SK-N-SH (cell line): ENCODE data around the gene EIPR1. TPM values are rescaled to one million over a fixed set of nuclear protein-coding genes. Genes with fewer than 3 reads are reported as not detected.

ENCODE experiments used
- CTCF ChIA-PET: fragments of 300-600, 350-600 bp; formaldehyde crosslinking; extraction: SDS; loops from one replicate; lab custom pipeline; 2021; lab: Yijun Ruan, JAX
- POLR2A ChIA-PET: fragments of 350-600 bp; sonication (Branson Sonifier 250); formaldehyde crosslinking; extraction: SDS; loops from one replicate; lab custom pipeline; 2020; ENCODE audit warnings: antibody characterized with exemption, inconsistent platforms; lab: Yijun Ruan, JAX
- DNase-seq: peaks from one replicate; pipeline ENCODE4 v3.0.0; 2012
- H2AFZ ChIP-seq: fragments of 200-600 bp; sonication (generic); 2 replicates; pipeline ENCODE4 v1.8.1; 2016; ENCODE audit warnings: antibody characterized with exemption, mild to moderate bottlenecking, low read depth
- H3F3A ChIP-seq: fragments of 200-600 bp; sonication (generic); replicated peaks from 2 replicates; pipeline ENCODE3; 2016; ENCODE audit warnings: antibody characterized with exemption, mild to moderate bottlenecking; ENCODE audit not compliant: insufficient read depth
- H3K27ac ChIP-seq, 2 experiments: fragments of 200-500 bp in 1 of 2; fragments of 200-600 bp in 1 of 2; sonication (Bioruptor generic) in 1 of 2; sonication (generic), shearing (Covaris generic) in 1 of 2; 2 replicates each; pipeline versions ENCODE4 v1.5.1 to v1.6.1; 2014 to 2016; ENCODE audit warnings: low read depth in 2 of 2, inconsistent platforms in 1 of 2, low read length in 1 of 2, mild to moderate bottlenecking in 1 of 2, mixed read lengths in 1 of 2
- H3K27me3 ChIP-seq: fragments of 200-600 bp; sonication (generic), shearing (Covaris generic); 2 replicates; pipeline ENCODE4 v1.6.1; 2016; ENCODE audit warnings: mixed run types; ENCODE audit not compliant: insufficient read depth
- H3K36me3 ChIP-seq, 2 experiments: fragments of 200-500 bp in 1 of 2; fragments of 200-600 bp in 1 of 2; sonication (Bioruptor generic) in 1 of 2; sonication (generic) in 1 of 2; replicated peaks in 1 of 2; 2 replicates each; pipeline versions ENCODE3 to v1.5.1; 2014 to 2016; ENCODE audit warnings: low read length in 1 of 2, mild to moderate bottlenecking in 1 of 2; ENCODE audit not compliant: insufficient read depth in 2 of 2, control insufficient read depth in 1 of 2
- H3K4me1 ChIP-seq, 2 experiments: fragments of 200-500 bp in 1 of 2; fragments of 200-600 bp in 1 of 2; sonication (Bioruptor generic) in 1 of 2; sonication (generic), shearing (Covaris generic) in 1 of 2; 2 replicates each; pipeline versions ENCODE4 v1.5.1 to v1.6.1; 2014 to 2016; ENCODE audit warnings: low read depth in 1 of 2, low read length in 1 of 2, mixed run types in 1 of 2; ENCODE audit not compliant: insufficient read depth in 2 of 2, control insufficient read depth in 1 of 2
- H3K4me2 ChIP-seq: fragments of 200-600 bp; sonication (generic), shearing (Covaris generic); 2 replicates; pipeline ENCODE4 v1.6.1; 2017; ENCODE audit warnings: mixed run types
- H3K4me3 ChIP-seq, 2 experiments: fragments of 200-500 bp in 1 of 2; fragments of 200-600 bp in 1 of 2; sonication (Bioruptor generic) in 1 of 2; sonication (generic), shearing (Covaris generic) in 1 of 2; 2 replicates each; pipeline versions ENCODE4 v1.5.1 to v1.8.1; 2014 to 2016; ENCODE audit warnings: low read depth in 2 of 2, inconsistent platforms in 1 of 2, low read length in 1 of 2, mild to moderate bottlenecking in 1 of 2, mixed read lengths in 1 of 2, moderate library complexity in 1 of 2
- H3K79me2 ChIP-seq: fragments of 200-600 bp; sonication (generic); 2 replicates; pipeline ENCODE4 v1.8.1; 2017; ENCODE audit warnings: mild to moderate bottlenecking; ENCODE audit not compliant: insufficient read depth
- H3K9ac ChIP-seq: fragments of 200-600 bp; sonication (generic); 2 replicates; pipeline ENCODE4 v1.6.1; 2017; ENCODE audit warnings: mixed run types
- H3K9me2 ChIP-seq: fragments of 200-600 bp; sonication (generic); 2 replicates; pipeline ENCODE4 v1.6.1; 2017; ENCODE audit warnings: mixed run types
- H3K9me3 ChIP-seq: fragments of 200-600 bp; sonication (generic); 2 replicates; pipeline ENCODE4 v1.6.1; 2017; ENCODE audit warnings: mixed run types, mild to moderate bottlenecking, moderate library complexity
- H4K20me1 ChIP-seq: fragments of 200-600 bp; sonication (generic); 2 replicates; pipeline ENCODE4 v1.6.1; 2017; ENCODE audit warnings: mild to moderate bottlenecking, mixed run types; ENCODE audit not compliant: insufficient read depth
- CTCF ChIP-seq: fragments of 200-600 bp; sonication (generic); IDR thresholded peaks from 2 replicates; pipeline ENCODE4 v1.6.1; 2017; ENCODE audit warnings: antibody characterized with exemption, mild to moderate bottlenecking, moderate library complexity
- EP300 ChIP-seq, 2 experiments: IDR thresholded peaks; 2 replicates each; pipeline versions ENCODE4 v1.4.0 to v1.6.1; 2012; ENCODE audit warnings: borderline replicate concordance in 1 of 2, low read depth in 1 of 2, low read length in 1 of 2
- FOSL2 ChIP-seq: IDR thresholded peaks from 2 replicates; pipeline ENCODE4 v1.4.0; 2012; ENCODE audit warnings: low read depth, mild to moderate bottlenecking, moderate library complexity, borderline replicate concordance
- GATA2 ChIP-seq: sonication (generic); formaldehyde crosslinking; IDR thresholded peaks from 2 replicates; pipeline ENCODE4 v1.5.0; 2020; ENCODE audit warnings: mild to moderate bottlenecking, missing genetic modification reagents
- JUND ChIP-seq: IDR thresholded peaks from 2 replicates; pipeline ENCODE4 v1.4.0; 2012
- MEF2A ChIP-seq: IDR thresholded peaks from 2 replicates; pipeline ENCODE4 v1.4.0; 2012; ENCODE audit warnings: low read depth, borderline replicate concordance
- MXI1 ChIP-seq: IDR thresholded peaks from 2 replicates; pipeline ENCODE4 v1.6.1; 2012; ENCODE audit warnings: mild to moderate bottlenecking, low read depth, low read length, improper control_type of control experiment
- POLR2AphosphoS5 ChIP-seq: IDR thresholded peaks from 2 replicates; pipeline ENCODE4 v1.6.1; 2012; ENCODE audit warnings: low read depth, low read length
- RAD21 ChIP-seq: IDR thresholded peaks from 2 replicates; pipeline ENCODE4 v1.6.1; 2012; ENCODE audit warnings: mild to moderate bottlenecking, low read length
- RXRA ChIP-seq: IDR thresholded peaks from 2 replicates; pipeline ENCODE4 v1.4.0; 2012; ENCODE audit warnings: low read depth, mild to moderate bottlenecking, borderline replicate concordance
- SIN3A ChIP-seq: IDR thresholded peaks from 2 replicates; pipeline ENCODE4 v1.6.1; 2012; ENCODE audit warnings: low read depth, mild to moderate bottlenecking, low read length, moderate library complexity, borderline replicate concordance
- SMC3 ChIP-seq: IDR thresholded peaks from 2 replicates; pipeline ENCODE4 v1.6.1; 2012; ENCODE audit warnings: low read depth, low read length, improper control_type of control experiment
- TAF1 ChIP-seq: IDR thresholded peaks from 2 replicates; pipeline ENCODE4 v1.6.1; 2012; ENCODE audit warnings: low read depth, mild to moderate bottlenecking, low read length, moderate library complexity, borderline replicate concordance
- YY1 ChIP-seq: IDR thresholded peaks from 2 replicates; pipeline ENCODE4 v1.4.0; 2012; ENCODE audit warnings: low read depth, mild to moderate bottlenecking
- WGBS: methylation state at CpG from one replicate; pipeline ENCODE4 v1.1.6; 2017; ENCODE audit warnings: low lambda C conversion rate; 5-methylcytosine and 5-hydroxymethylcytosine counted together
- polyA plus RNA-seq, 3 experiments: library from polyadenylated mRNA; depleted of rRNA; stranded (reverse); fragments of >200 nt; gene quantifications; 2 replicates each; pipeline ENCODE4 v1.2.3, GENCODE V29; 2012

Gene EIPR1
- polyA plus RNA-seq, 1 of the 3 experiments (the other 2 are of a cell fraction): 85.9 TPM

GRCh38 chr2:3178578-3179031 lies 199.0 kb downstream of the EIPR1 start:
- Histone ChIP-seq H3K79me2 (0 out of 2 replicates have a peak, but pooled peaks cover 2% of the 10 kb centered on the region), H3K4me3 (no peak overlapping the region), H3K4me1 (peaks cover 0 to 37% of the 10 kb centered on the region in 2 experiments; a peak in 1 of 4 replicates), H4K20me1 (no peaks in the 10 kb centered on the region), H3F3A (no peaks in the 10 kb centered on the region), H2AFZ (no peak overlapping the region), H3K9me2 (no peaks in the 10 kb centered on the region), H3K9ac (no peak overlapping the region), H3K27ac (peak overlapping the region in 1 of 2 experiments; percentile 65; a peak in 1 of 4 replicates), H3K36me3 (peaks cover 0 to 10% of the 10 kb centered on the region in 2 experiments), H3K4me2 (no peak overlapping the region), H3K9me3 (no peaks in the 10 kb centered on the region), H3K27me3 (no peaks in the 10 kb centered on the region)
- ChIA-PET POLR2A (interaction anchor here (1.4 kb wide), 1 partner anchor 51 kb away, joined by 5 read pairs; no protein-coding TSS in a partner anchor), CTCF (interaction anchor here (0.7 to 2.8 kb wide), 12 partner anchors 9 to 133 kb away, joined by 3 to 18 read pairs (median 4); no protein-coding TSS in a partner anchor)
- no peak for TF ChIP-seq GATA2 (CRISPR knock-in tag)
- TF ChIP-seq RAD21: 0 out of 2 replicates have a peak, but pooled peaks have one; percentile 7
- peak; percentile 61 for DNase-seq
- 93% methylated on average over 4 of the region's 7 CpGs for whole genome bisulfite sequencing

GRCh38 chr2:3177891-3178577 lies 199.6 kb downstream of the EIPR1 start:
- no peaks in the 10 kb centered on the region for H3K9me2 ChIP-seq
- no peaks in the 10 kb centered on the region for H3K9me3 ChIP-seq
- H2AFZ ChIP-seq: no peak overlapping the region
- peaks cover 0 to 37% of the 10 kb centered on the region in 2 experiments; a peak in 1 of 4 replicates for H3K4me1 ChIP-seq
- H3K36me3 ChIP-seq: peaks cover 0 to 15% of the 10 kb centered on the region in 2 experiments
- DNase-seq: no peak
- ChIA-PET CTCF (interaction anchor here (1.0 to 2.8 kb wide), 8 partner anchors 9 to 270 kb away, joined by 3 to 18 read pairs (median 4); no protein-coding TSS in a partner anchor), POLR2A (interaction anchor here (0.5 to 1.4 kb wide), 3 partner anchors 32 to 215 kb away, joined by 4 to 7 read pairs (median 5); no protein-coding TSS in a partner anchor)
- TF ChIP-seq EP300 (IDR thresholded peaks at IDR 0.05; ENCODE audit: borderline replicate concordance in 1 of 2, low read depth in 1 of 2, low read length in 1 of 2) (no peak), POLR2AphosphoS5 (no peak), MXI1 (no peak), SIN3A (no peak), CTCF (no peak), YY1 (no peak), FOSL2 (no peak), JUND (no peak), RXRA (no peak), SMC3 (no peak), TAF1 (no peak), MEF2A (no peak)
- WGBS: 91% methylated on average over 5 of the region's 10 CpGs
- H3K4me2 ChIP-seq: no peak overlapping the region
- H3K27me3 ChIP-seq: no peaks in the 10 kb centered on the region
- H3K27ac ChIP-seq: peak overlapping the region in 1 of 2 experiments; percentile 65; a peak in 1 of 4 replicates
- no peaks in the 10 kb centered on the region for H3F3A ChIP-seq
- 0 out of 2 replicates have a peak, but pooled peaks cover 2% of the 10 kb centered on the region for H3K79me2 ChIP-seq
- H3K4me3 ChIP-seq: no peak overlapping the region
- H3K9ac ChIP-seq: no peak overlapping the region
- H4K20me1 ChIP-seq: no peaks in the 10 kb centered on the region
